ENCODE results near the gene TGFB2. TPM values are rescaled to one million over a fixed set of nuclear protein-coding genes. Genes with fewer than 3 reads are reported as not detected.

TGFB2 gene
- total RNA-seq, 4 donors from 2014 or later: 5.3 to 12.6 (median 6.1) TPM

- 83% methylated on average over 10 of the region's 10 CpGs for WGBS
- Histone ChIP-seq H3K27me3 (no peaks in the 10 kb centered on the region), H3K27ac (replicated peaks in 1 of 4) (peak overlapping the region in 3 of 4 donors; percentile 5 to 29 (median 11)), H3K4me3 (no peak overlapping the region), H3K36me3 (no peaks in the 10 kb centered on the region), H3K9me3 (no peaks in the 10 kb centered on the region), H3K4me1 (peaks cover 7 to 29% (median 20%) of the 10 kb centered on the region in 4 donors)
- intact Hi-C loops (cut with DNase I): no loop called here
- no peak for DNase-seq (ENCODE audit: extremely low spot score)
- TF ChIP-seq POLR2AphosphoS5 (IDR thresholded peaks at IDR 0.05) (no peak), EP300 (IDR thresholded peaks at IDR 0.05) (no peak), CTCF (IDR thresholded peaks at IDR 0.05) (no peak), POLR2A (IDR thresholded peaks at IDR 0.05; ENCODE audit: low read depth) (no peak)
These were observed 12.2 kb downstream of the TGFB2 start for GRCh38 chr1:218357211-218357892.

- WGBS: 75% methylated on average over 3 of the region's 3 CpGs
- intact Hi-C loops (cut with DNase I): no loop called here
- no peak overlapping the region for H3K27ac ChIP-seq (replicated peaks in 1 of 4)
- H3K9me3 ChIP-seq: no peaks in the 10 kb centered on the region
- H3K4me3 ChIP-seq: no peak overlapping the region
- H3K4me1 ChIP-seq: peaks cover 7 to 34% (median 25%) of the 10 kb centered on the region in 4 donors
- H3K27me3 ChIP-seq: no peaks in the 10 kb centered on the region
- TF ChIP-seq CTCF (IDR thresholded peaks at IDR 0.05) (no peak), POLR2A (IDR thresholded peaks at IDR 0.05; ENCODE audit: low read depth) (no peak), EP300 (IDR thresholded peaks at IDR 0.05) (no peak), POLR2AphosphoS5 (IDR thresholded peaks at IDR 0.05) (no peak)
- DNase-seq (ENCODE audit: extremely low spot score): no peak
- no peaks in the 10 kb centered on the region for H3K36me3 ChIP-seq
These were observed 12.7 kb downstream of the TGFB2 start for GRCh38 chr1:218357893-218358232.

GRCh38 chr1:218361298-218362065 is 16.3 kb downstream of the TGFB2 start:
- intact Hi-C loops (cut with DNase I): no loop called here
- Histone ChIP-seq H3K36me3 (no peaks in the 10 kb centered on the region), H3K27ac (replicated peaks in 1 of 4) (peak overlapping the region; percentile 45 to 79 (median 72)), H3K27me3 (peaks cover 0 to 3% (median 0%) of the 10 kb centered on the region in 4 donors), H3K4me3 (no peak overlapping the region), H3K9me3 (no peaks in the 10 kb centered on the region), H3K4me1 (peaks cover 14 to 66% (median 61%) of the 10 kb centered on the region in 4 donors)
- 57% methylated on average over 7 of the region's 7 CpGs for WGBS
- peak; percentile 51 to 62 (median 58) for TF ChIP-seq CTCF (IDR thresholded peaks at IDR 0.05)
- no peak for TF ChIP-seq EP300 (IDR thresholded peaks at IDR 0.05)
- TF ChIP-seq POLR2A (IDR thresholded peaks at IDR 0.05; ENCODE audit: low read depth): no peak
- TF ChIP-seq POLR2AphosphoS5 (IDR thresholded peaks at IDR 0.05): no peak
- DNase-seq (ENCODE audit: extremely low spot score): no peak

GRCh38 chr1:218362418-218363076 is 17.4 kb downstream of the TGFB2 start:
- Histone ChIP-seq H3K27ac (replicated peaks in 1 of 4) (peak overlapping the region; percentile 67 to 79 (median 73)), H3K4me1 (peaks cover 14 to 77% (median 70%) of the 10 kb centered on the region in 4 donors), H3K36me3 (no peaks in the 10 kb centered on the region), H3K4me3 (no peak overlapping the region), H3K27me3 (peaks cover 0 to 3% (median 0%) of the 10 kb centered on the region in 4 donors), H3K9me3 (no peaks in the 10 kb centered on the region)
- 57% methylated on average over 5 of the region's 5 CpGs for WGBS
- intact Hi-C loops (cut with DNase I): no loop called here
- TF ChIP-seq CTCF (IDR thresholded peaks at IDR 0.05) (no peak), EP300 (IDR thresholded peaks at IDR 0.05) (no peak), POLR2A (IDR thresholded peaks at IDR 0.05; ENCODE audit: low read depth) (no peak), POLR2AphosphoS5 (IDR thresholded peaks at IDR 0.05) (no peak)
- no peak for DNase-seq (ENCODE audit: extremely low spot score)
